ENCODE measurements around the gene LCT. TPM values are rescaled to one million over a fixed set of nuclear protein-coding genes. Genes with fewer than 3 reads are reported as not detected.
"Not testable (repeated sequence)": the region's sequence is repeated elsewhere in the genome, so short reads cannot be mapped to it uniquely, and the experiment has no call there.

LCT gene
- total RNA-seq, 2 donors from 2014 or later: 0.11 to 0.27 TPM

DNA sequence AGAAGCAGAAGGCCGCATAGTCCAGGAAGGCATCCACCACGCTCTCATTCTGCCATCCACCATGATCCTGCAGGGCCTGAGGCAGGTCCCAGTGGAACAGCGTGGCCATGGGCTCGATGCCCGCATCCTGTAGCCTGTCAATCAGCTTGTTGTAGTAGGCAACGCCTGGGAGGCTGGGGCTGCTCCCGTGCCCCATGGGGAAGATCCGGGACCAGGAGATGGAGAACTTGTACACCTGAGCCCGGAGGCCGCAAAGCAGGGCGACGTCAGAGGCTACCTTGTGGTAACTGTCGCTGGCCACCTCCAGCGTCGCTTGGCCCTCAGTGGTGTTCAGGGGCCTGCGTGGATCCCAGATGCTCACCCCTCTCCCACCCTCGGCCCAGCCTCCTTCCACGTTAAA is 19.5 kb downstream of the LCT start:
- Mint-ChIP-seq H3K36me3 (peaks cover 23 to 31% of the 10 kb centered on the region in 2 donors), H3K9me3 (peaks cover 15 to 16% of the 10 kb centered on the region in 2 donors), H3K27ac (peak overlapping the region in 1 of 2 donors; percentile 53)
- no peak for ATAC-seq
- no peak for DNase-seq (ENCODE audit: low spot score in 2 of 2)

- ATAC-seq (peak; percentile 15 to 39), DNase-seq (ENCODE audit: low spot score in 2 of 2) (no peak)
- peak overlapping the region; percentile 72 to 73 for H3K27ac Mint-ChIP-seq
- H3K9me3 Mint-ChIP-seq: peaks cover 16 to 21% of the 10 kb centered on the region in 2 donors
- H3K36me3 Mint-ChIP-seq: peaks cover 15 to 18% of the 10 kb centered on the region in 2 donors
These were observed 21.7 kb downstream of the LCT start for GRCh38 chr2:135815269-135815668.

DNA sequence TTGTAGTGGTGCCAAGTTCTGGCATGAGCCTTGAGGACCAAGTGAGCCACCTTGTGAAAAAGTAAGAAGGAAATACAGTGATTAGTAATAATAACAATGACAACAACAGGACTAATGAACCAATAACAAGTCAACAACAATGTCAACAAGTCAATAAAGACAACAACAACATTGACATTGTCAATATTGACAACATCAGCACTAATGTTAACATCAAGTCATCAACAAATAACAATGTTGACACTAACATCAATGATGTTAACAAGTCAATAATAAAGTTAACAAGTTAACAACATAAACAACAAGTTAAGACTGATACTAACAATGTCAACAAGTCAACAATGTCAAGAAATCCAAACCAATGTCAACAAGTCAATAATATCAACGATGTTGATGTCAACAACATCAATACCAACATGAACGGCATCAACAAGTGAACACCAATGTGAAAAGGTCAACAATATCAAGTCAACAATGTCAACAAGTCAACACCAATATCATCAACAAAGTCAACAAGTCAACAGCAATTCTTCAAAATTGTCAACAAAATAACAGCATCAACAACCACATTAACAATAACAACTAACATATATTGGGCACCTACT is 24.0 kb downstream of the LCT start:
- no peak for DNase-seq (ENCODE audit: low spot score in 2 of 2)
- peaks cover 15 to 18% of the 10 kb centered on the region in 2 donors for H3K36me3 Mint-ChIP-seq
- no peak for ATAC-seq
- no peak overlapping the region for H3K27ac Mint-ChIP-seq
- peaks cover 16 to 21% of the 10 kb centered on the region in 2 donors for H3K9me3 Mint-ChIP-seq

DNA sequence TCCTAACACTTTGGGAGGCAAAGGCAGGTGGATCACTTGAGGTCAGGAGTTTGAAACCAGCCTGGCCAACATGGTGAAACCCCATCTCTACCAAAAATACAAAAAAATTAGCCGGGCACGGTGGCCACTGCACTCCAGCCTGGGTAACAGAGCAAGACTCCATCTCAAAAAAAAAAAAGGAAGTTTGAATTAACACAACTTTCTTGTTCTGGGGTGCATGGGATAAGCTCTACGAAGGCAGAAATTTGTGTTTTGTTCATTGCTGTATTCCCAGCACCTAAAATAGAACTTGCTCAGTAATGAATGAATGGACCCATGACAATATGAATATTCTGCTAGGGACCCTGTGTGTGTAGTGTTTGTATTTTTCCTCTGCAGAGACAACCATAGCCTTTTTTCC is 29.1 kb downstream of the LCT start:
- not testable (repeated sequence) for ATAC-seq; DNase-seq (ENCODE audit: low spot score in 2 of 2); H3K27ac Mint-ChIP-seq

GRCh38 chr2:135803278-135803677 is 33.7 kb downstream of the LCT start:
- Mint-ChIP-seq H3K9me3 (peaks cover 4 to 19% of the 10 kb centered on the region in 2 donors), H3K36me3 (peaks cover 11 to 40% of the 10 kb centered on the region in 2 donors)
- DNase-seq (ENCODE audit: low spot score in 2 of 2): no peak

More for the DNA sequence above, 29.1 kb downstream of the LCT start:
- H3K9me3 Mint-ChIP-seq: peaks cover 3 to 14% of the 10 kb centered on the region in 2 donors
- not testable (repeated sequence) for H3K36me3 Mint-ChIP-seq

GRCh38 chr2:135802350-135802749 is 34.6 kb downstream of the LCT start:
- Mint-ChIP-seq H3K36me3 (peaks cover 11 to 40% of the 10 kb centered on the region in 2 donors), H3K27ac (no peak overlapping the region), H3K9me3 (peaks cover 4 to 19% of the 10 kb centered on the region in 2 donors)
- DNase-seq (ENCODE audit: low spot score in 2 of 2) (no peak), ATAC-seq (no peak)

More at GRCh38 chr2:135803278-135803677, 33.7 kb downstream of the LCT start:
- ATAC-seq: no peak
- no peak overlapping the region for H3K27ac Mint-ChIP-seq

DNA sequence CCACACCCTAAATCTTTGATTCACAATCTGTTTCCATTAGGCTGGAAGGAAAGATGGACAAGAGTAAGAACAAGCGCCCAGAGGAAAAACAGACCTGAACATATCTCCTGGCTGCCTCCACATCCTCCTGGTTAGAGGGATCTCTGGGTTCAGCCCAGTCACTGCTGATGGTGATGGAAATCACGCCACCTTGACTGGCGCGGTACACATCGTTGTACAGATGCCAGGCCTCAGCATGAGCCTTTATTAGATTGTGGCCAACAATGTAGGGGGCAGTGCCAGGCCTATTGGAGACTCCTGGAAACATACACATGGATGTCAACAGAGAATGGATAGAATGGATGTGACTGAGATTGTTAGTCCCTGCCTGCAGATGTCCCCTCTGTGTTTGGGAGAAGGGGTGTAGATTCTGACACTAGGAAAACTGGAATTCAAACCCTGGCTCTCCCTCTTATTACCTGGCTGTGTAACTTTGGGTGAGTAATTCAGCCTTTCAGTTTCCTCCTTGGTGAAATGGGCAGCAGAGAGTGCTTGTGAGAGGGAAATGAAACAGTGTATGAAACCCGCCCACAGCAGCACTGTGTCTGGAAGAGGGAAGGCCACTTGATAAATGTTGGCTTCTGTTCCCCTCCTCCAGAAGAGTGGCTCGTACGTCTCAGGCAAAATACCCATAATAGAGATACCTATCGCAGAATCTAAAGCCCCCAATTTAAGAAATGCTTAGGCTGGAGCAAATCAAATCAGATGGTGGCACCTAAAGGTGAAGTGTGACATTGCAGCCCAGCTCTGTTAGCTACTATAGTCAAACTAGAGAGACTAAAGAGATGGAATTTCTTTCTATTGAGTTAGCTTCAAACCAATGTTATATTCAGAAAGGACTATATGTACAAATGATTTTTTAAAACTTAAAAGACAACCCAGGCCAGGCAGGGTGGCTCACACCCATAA is 36.2 kb downstream of the LCT start:
- no peak overlapping the region for H3K27ac Mint-ChIP-seq
- DNase-seq (ENCODE audit: low spot score in 2 of 2): no peak
- peaks cover 11 to 40% of the 10 kb centered on the region in 2 donors for H3K36me3 Mint-ChIP-seq
- ATAC-seq: no peak
- peaks cover 4 to 19% of the 10 kb centered on the region in 2 donors for H3K9me3 Mint-ChIP-seq

GRCh38 chr2:135799738-135800137 is 37.2 kb downstream of the LCT start:
- peaks cover 4 to 19% of the 10 kb centered on the region in 2 donors for H3K9me3 Mint-ChIP-seq
- H3K36me3 Mint-ChIP-seq: peaks cover 11 to 40% of the 10 kb centered on the region in 2 donors
- no peak overlapping the region for H3K27ac Mint-ChIP-seq
- no peak for ATAC-seq
- no peak for DNase-seq (ENCODE audit: low spot score in 2 of 2)

DNA sequence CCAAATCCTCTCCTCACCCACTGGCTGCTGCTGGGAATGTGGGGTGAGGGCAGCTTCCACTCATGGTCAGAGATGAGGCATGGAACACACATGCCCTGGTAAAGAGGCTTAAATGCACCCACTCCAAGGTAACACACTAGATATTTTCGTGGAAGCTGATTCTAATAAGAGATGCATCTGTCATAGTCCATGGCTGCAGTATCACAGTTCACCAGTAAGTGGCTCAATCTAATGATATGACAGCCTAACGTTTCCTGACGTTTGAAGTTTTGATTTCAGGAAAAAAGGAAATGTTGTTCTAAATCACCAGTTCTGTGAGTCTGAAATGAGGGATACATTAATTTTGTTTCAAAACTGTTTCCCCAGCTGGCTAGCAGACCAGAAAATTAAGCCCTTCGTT is 38.2 kb downstream of the LCT start:
- Mint-ChIP-seq H3K27ac (no peak overlapping the region), H3K36me3 (peaks cover 11 to 40% of the 10 kb centered on the region in 2 donors), H3K9me3 (peaks cover 4 to 19% of the 10 kb centered on the region in 2 donors)
- ATAC-seq: no peak
- no peak for DNase-seq (ENCODE audit: low spot score in 2 of 2)

GRCh38 chr2:135798275-135798705 is 38.7 kb downstream of the LCT start:
- H3K36me3 Mint-ChIP-seq: peaks cover 11 to 40% of the 10 kb centered on the region in 2 donors
- H3K9me3 Mint-ChIP-seq: peaks cover 4 to 19% of the 10 kb centered on the region in 2 donors
- DNase-seq (ENCODE audit: low spot score in 2 of 2): no peak
- no peak for ATAC-seq
- no peak overlapping the region for H3K27ac Mint-ChIP-seq

- DNase-seq (ENCODE audit: low spot score in 2 of 2): peak; percentile 76 to 80
- peak; percentile 76 to 83 for ATAC-seq
- Mint-ChIP-seq H3K36me3 (peaks cover 11 to 39% of the 10 kb centered on the region in 2 donors), H3K27ac (no peak overlapping the region), H3K9me3 (peaks cover 4 to 19% of the 10 kb centered on the region in 2 donors)
These were observed 39.3 kb downstream of the LCT start for GRCh38 chr2:135797497-135798274.

GRCh38 chr2:135796606-135797005 is 40.4 kb downstream of the LCT start:
- Mint-ChIP-seq H3K36me3 (peaks cover 11 to 29% of the 10 kb centered on the region in 2 donors), H3K27ac (no peak overlapping the region), H3K9me3 (peaks cover 0 to 15% of the 10 kb centered on the region in 2 donors)
- DNase-seq (ENCODE audit: low spot score in 2 of 2) (no peak), ATAC-seq (no peak)

GRCh38 chr2:135795641-135796040 is 41.3 kb downstream of the LCT start:
- not testable (repeated sequence) for ATAC-seq; DNase-seq (ENCODE audit: low spot score in 2 of 2); H3K9me3 Mint-ChIP-seq
- peaks cover 6 to 22% of the 10 kb centered on the region in 2 donors for H3K36me3 Mint-ChIP-seq
- H3K27ac Mint-ChIP-seq: peak overlapping the region in 1 of 2 donors; percentile 32

DNA sequence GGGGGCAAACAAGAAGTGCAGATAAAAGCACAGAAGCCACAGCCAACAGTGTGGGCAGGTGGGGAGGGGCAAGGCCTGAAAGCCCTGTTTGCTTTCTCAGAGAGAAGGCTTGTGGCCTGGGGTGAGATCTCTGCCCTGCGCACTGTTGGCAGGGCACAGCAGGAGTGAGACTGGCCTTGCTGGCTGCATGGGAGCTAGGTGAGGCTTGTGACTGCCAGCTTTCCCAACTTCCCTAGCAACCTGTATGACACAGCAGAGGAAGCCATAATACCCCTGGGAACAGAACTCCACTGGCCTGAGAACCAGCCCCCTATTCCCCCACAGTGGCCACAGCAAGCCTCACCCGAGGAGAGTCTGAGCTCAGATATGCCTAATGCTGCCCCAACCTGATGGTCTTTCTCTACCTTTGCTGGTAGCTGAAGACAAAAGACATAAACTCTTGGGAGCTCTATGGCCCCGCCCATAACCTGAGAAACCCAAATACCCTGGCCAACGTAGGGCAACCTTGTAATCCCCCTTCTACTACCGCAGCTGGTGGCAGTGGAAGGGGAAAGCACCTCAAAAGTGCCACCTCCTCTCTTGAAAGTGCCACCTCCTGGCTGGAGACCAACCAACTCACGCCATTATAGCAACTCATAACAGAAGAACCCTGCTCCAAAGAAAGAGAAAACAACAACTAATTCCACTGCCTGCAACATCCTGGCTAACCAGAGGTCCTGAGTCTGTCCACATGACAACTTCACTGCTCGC is 44.4 kb downstream of the LCT start:
- H3K27ac Mint-ChIP-seq: no peak overlapping the region
- DNase-seq (ENCODE audit: low spot score in 2 of 2) (no peak), ATAC-seq (peak; percentile 39 to 58)
- H3K36me3 Mint-ChIP-seq: no peaks in the 10 kb centered on the region
- no peaks in the 10 kb centered on the region for H3K9me3 Mint-ChIP-seq

- H3K36me3 Mint-ChIP-seq: no peaks in the 10 kb centered on the region
- no peak for DNase-seq (ENCODE audit: low spot score in 2 of 2)
- peak overlapping the region in 1 of 2 donors; percentile 68 for H3K27ac Mint-ChIP-seq
- no peaks in the 10 kb centered on the region for H3K9me3 Mint-ChIP-seq
- no peak for ATAC-seq
These were observed 45.4 kb downstream of the LCT start for GRCh38 chr2:135791418-135792190.
